ENCODE results near the gene LDLRAD4.

LDLRAD4 gene

DNA sequence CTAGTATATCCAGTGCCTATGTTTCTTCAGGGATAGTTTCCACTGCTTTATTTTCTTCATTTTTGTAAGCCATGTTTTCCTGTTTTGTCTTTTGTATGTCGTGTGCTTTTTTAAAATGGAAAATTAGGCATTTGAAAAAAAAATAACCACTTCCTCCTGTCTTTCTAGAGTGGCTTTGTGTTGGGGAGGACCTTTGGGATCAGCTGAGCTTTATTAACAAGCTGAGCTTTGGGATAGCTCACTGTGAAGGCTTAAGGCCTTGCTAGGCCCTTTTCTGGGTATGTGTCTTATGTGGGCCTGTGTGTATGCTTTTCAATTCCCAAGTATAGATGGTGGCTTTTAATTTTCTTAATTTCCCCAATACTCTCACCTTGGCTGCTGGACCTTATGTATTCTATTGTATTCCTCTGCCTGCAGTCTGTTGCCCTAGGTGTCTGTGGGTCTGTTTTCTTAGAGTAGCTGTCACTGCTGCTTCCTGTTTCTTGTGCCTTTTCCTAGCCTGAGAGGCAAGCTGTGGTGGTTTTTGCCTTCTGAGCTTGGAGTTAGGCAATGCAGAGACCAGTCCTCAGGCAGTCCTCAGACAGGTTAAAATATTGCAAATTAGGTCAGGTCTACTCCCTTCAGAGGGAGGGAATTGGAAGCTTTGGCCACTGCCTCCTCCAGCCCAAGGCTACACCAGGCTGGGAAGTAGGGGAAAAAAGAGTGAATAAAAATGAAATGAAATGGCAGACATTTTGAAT lies 134.7 kb downstream of the LDLRAD4 start:
- DNase-seq (ENCODE audit: extremely low read depth, low read depth), result no peak
- no peak for TF ChIP-seq CTCF (IDR thresholded peaks at IDR 0.05; ENCODE audit: low read depth, low read length)

- TF ChIP-seq CTCF (IDR thresholded peaks at IDR 0.05; ENCODE audit: low read depth, low read length), result no peak
- no peak for DNase-seq (ENCODE audit: extremely low read depth, low read depth)
These were observed 135.8 kb downstream of the LDLRAD4 start for GRCh38 chr18:13354402-13354801.

DNA sequence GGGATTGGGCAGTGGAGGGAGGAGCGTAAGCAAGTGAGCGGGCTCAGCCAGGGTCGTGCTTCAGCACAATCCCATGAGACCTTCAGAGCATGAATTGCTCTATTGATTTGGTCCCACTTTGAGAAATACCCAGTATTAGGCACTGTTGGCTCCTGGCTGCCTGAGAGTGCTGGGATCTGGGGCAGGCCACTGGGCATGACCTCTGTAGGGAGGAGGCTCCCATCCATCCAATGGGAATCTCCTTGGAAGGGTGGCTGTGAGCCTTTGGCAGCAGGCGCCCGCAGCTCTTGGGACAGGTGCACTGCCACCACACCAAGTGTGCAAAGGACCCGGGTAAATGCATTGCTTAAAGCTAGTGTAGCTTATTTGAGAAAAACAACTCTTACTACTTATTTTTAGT lies 137.5 kb downstream of the LDLRAD4 start:
- no peak for TF ChIP-seq CTCF (IDR thresholded peaks at IDR 0.05; ENCODE audit: low read depth, low read length)
- DNase-seq (ENCODE audit: extremely low read depth, low read depth), result no peak

DNA sequence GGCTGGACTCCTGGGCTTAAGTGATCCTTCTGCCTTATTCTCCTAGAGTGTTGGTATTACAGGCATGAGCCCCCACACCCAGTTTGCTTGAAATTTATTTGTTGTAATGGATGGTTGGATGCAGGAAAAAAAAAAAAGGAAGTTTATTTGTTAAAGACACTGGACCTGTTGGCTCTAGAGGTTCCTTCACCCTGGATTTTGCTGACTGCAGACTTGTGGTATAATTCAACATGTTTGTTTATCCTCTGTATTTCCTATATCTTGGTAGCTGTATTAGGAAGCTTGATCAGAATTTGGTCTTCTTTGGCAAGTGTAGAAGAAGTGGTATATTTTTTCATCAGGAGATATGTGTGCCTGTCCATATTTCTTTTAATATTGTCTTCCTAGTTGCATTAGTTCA lies 138.7 kb downstream of the LDLRAD4 start:
- DNase-seq (ENCODE audit: extremely low read depth, low read depth), result no peak
- TF ChIP-seq CTCF (IDR thresholded peaks at IDR 0.05; ENCODE audit: low read depth, low read length), result no peak

DNA sequence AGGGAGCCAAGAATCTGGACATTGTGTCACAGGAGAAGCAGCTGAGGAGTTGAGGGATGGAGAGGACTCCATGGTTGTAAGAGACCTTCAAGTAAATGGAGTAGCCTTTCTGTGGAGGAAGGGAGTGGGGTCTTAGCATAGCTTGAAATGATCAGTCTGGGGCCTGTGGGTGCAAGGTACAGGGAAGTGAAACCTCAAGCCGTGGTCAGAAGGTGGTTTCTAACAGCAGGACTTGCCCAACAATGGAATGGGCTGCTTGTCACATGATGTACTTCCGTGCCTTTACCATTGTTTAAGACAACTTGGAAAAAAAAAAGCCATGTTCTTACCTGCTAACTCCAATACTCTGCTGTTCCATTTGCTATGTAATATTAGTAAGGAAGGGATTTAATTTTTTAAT lies 140.7 kb downstream of the LDLRAD4 start:
- no peak for TF ChIP-seq CTCF (IDR thresholded peaks at IDR 0.05; ENCODE audit: low read depth, low read length)
- DNase-seq (ENCODE audit: extremely low read depth, low read depth), result no peak

DNA sequence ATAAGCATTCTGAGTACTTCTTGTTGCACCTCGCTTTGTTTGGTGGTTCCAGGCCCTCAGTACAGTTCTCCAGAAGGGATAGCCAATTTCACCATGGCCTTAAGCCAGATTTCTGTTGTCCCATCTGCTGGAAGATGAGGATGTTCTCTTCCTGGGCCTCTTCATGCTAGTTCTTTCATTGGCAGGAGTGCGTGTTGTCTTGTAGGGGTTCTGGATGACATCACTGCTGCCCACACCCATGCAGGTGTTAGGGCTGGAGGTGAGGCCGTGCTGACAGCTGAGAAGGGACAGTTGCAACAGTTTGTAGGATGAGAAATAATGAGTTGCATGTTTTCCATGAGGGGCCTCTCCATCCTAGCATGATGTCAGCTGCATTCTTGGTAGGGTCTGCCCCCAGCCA lies 142.9 kb downstream of the LDLRAD4 start:
- no peak for DNase-seq (ENCODE audit: extremely low read depth, low read depth)
- no peak for TF ChIP-seq CTCF (IDR thresholded peaks at IDR 0.05; ENCODE audit: low read depth, low read length)

DNA sequence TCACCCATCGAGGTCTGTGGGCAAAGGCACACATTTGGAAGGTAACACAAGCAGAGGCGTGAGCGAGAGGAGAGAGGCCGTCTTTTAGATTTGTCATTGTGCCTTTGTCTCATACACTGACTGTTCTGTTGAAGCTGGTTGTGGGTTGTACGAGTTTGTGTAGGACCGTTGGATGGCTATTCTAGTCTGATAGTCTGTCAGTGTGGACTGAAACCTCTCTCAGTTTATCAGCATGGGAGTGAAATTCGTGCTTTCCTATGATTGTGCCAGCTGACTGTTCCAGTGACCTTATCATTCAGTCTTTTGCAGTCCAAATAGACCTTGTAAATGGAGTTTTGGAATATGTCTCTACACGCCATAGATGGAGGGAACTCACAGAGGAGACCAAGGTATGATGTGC lies 143.5 kb downstream of the LDLRAD4 start:
- no peak for DNase-seq (ENCODE audit: extremely low read depth, low read depth)
- TF ChIP-seq CTCF (IDR thresholded peaks at IDR 0.05; ENCODE audit: low read depth, low read length), result no peak
